Neural cell (in vitro differentiated cells): ENCODE data around the gene TMPRSS2. TPM values are rescaled to one million over a fixed set of nuclear protein-coding genes. Genes with fewer than 3 reads are reported as not detected.

ENCODE experiments used
- H2AFZ ChIP-seq: fragments of 200-600, 300-800 bp; sonication (generic), shearing (Covaris generic); 2 replicates; pipeline ENCODE4 v1.6.0; 2014; ENCODE audit warnings: low read depth, mild to moderate bottlenecking, antibody characterized with exemption, low read length, moderate library complexity
- H3F3A ChIP-seq: fragments of 200-600 bp; shearing (Covaris generic); 2 replicates; pipeline ENCODE4 v1.6.1; 2016; ENCODE audit warnings: mild to moderate bottlenecking, moderate library complexity, mixed read lengths, antibody characterized with exemption, low read length; ENCODE audit not compliant: insufficient read depth, poor library complexity, severe bottlenecking
- H3K27ac ChIP-seq: fragments of 200-600, 300-800 bp; sonication (generic), shearing (Covaris generic); 2 replicates; pipeline ENCODE4 v1.5.1; 2014; ENCODE audit warnings: mild to moderate bottlenecking, low read length, moderate library complexity
- H3K27me3 ChIP-seq: fragments of 300-800, 200-600 bp; sonication (generic), shearing (Covaris generic); 2 replicates; pipeline ENCODE4 v1.6.0; 2014; ENCODE audit warnings: mild to moderate bottlenecking, low read depth, low read length, moderate library complexity; ENCODE audit not compliant: insufficient read depth
- H3K36me3 ChIP-seq: fragments of 300-800, 200-600 bp; sonication (generic), shearing (Covaris generic); 2 replicates; pipeline ENCODE4 v1.5.1; 2014; ENCODE audit warnings: mild to moderate bottlenecking, antibody characterized with exemption, low read length, moderate library complexity; ENCODE audit not compliant: insufficient read depth
- H3K4me2 ChIP-seq: fragments of 300-800, 200-600 bp; sonication (generic), shearing (Covaris generic); 2 replicates; pipeline ENCODE4 v1.6.0; 2014; ENCODE audit warnings: mild to moderate bottlenecking, low read length
- H3K4me3 ChIP-seq: fragments of 300-800, 200-600 bp; sonication (generic), shearing (Covaris generic); 2 replicates; pipeline ENCODE4 v1.5.1; 2014; ENCODE audit warnings: mild to moderate bottlenecking, low read length, moderate library complexity
- H3K79me2 ChIP-seq: fragments of 200-600 bp; shearing (Covaris generic); replicated peaks from 2 replicates; pipeline ENCODE4 v1.6.0; 2014; ENCODE audit warnings: mild to moderate bottlenecking, low read length, moderate library complexity; ENCODE audit not compliant: insufficient read depth
- H3K9ac ChIP-seq: fragments of 300-800, 200-600 bp; sonication (generic), shearing (Covaris generic); 2 replicates; pipeline ENCODE4 v1.6.1; 2016; ENCODE audit warnings: mild to moderate bottlenecking, low read length, mixed read lengths
- H3K9me2 ChIP-seq: fragments of 200-600 bp; shearing (Covaris generic); 2 replicates; pipeline ENCODE4 v1.6.1; 2016; ENCODE audit warnings: mild to moderate bottlenecking, low read length, mixed read lengths; ENCODE audit not compliant: insufficient read depth
- H3K9me3 ChIP-seq: fragments of 200-600, 300-800 bp; sonication (generic), shearing (Covaris generic); 2 replicates; pipeline ENCODE4 v1.6.1; 2016; ENCODE audit warnings: mild to moderate bottlenecking, mixed run types, low read length, moderate library complexity, mixed read lengths
- H4K20me1 ChIP-seq: fragments of 200-600 bp; shearing (Covaris generic); 2 replicates; pipeline ENCODE4 v1.6.1; 2016; ENCODE audit warnings: mild to moderate bottlenecking, mixed run types; ENCODE audit not compliant: insufficient read depth
- CTCF ChIP-seq: fragments of 450-650 bp; IDR thresholded peaks from 2 replicates; pipeline ENCODE4 v1.5.1; 2014; ENCODE audit warnings: antibody characterized with exemption, mild to moderate bottlenecking, moderate library complexity; ENCODE audit not compliant: poor library complexity, severe bottlenecking
- EP300 ChIP-seq: fragments of 450-650 bp; conservative IDR thresholded peaks from 2 replicates; pipeline ENCODE4 v1.6.1; 2014; ENCODE audit warnings: antibody characterized with exemption, mild to moderate bottlenecking, moderate library complexity; ENCODE audit not compliant: poor library complexity, severe bottlenecking
- EZH2 ChIP-seq: fragments of 200-600, 300-800 bp; shearing (Covaris generic), sonication (generic); IDR thresholded peaks from 2 replicates; pipeline ENCODE4 v1.6.1; 2014; ENCODE audit warnings: antibody characterized with exemption, low read length, borderline replicate concordance, mild to moderate bottlenecking; ENCODE audit not compliant: insufficient read depth, poor library complexity, severe bottlenecking
- MXI1 ChIP-seq: fragments of 450-650 bp; conservative IDR thresholded peaks from 2 replicates; pipeline ENCODE4 v1.6.1; 2014; ENCODE audit warnings: antibody characterized with exemption, mild to moderate bottlenecking; ENCODE audit not compliant: poor library complexity, severe bottlenecking
- POLR2AphosphoS5 ChIP-seq: IDR thresholded peaks from 2 replicates; pipeline ENCODE4 v1.6.1; 2012
- RAD21 ChIP-seq: fragments of 450-650 bp; conservative IDR thresholded peaks from 2 replicates; pipeline ENCODE4 v1.6.1; 2014; ENCODE audit warnings: antibody characterized with exemption, mild to moderate bottlenecking, moderate library complexity
- REST ChIP-seq: IDR thresholded peaks from 2 replicates; pipeline ENCODE4 v1.6.1; 2012; ENCODE audit warnings: borderline replicate concordance
- SMC3 ChIP-seq: fragments of 450-650 bp; conservative IDR thresholded peaks from 2 replicates; pipeline ENCODE4 v1.6.1; 2014; ENCODE audit warnings: antibody characterized with exemption, mild to moderate bottlenecking, moderate library complexity; ENCODE audit not compliant: poor library complexity
- TAF1 ChIP-seq: IDR thresholded peaks from 2 replicates; pipeline ENCODE4 v1.6.1; 2012; ENCODE audit warnings: low read depth
- polyA plus RNA-seq: library from polyadenylated mRNA; depleted of rRNA; stranded (reverse); fragments of >200 nt; gene quantifications from 2 replicates; pipeline ENCODE4 v1.2.3, GENCODE V29; 2014

Gene TMPRSS2
- polyA plus RNA-seq, 1 donor from 2014 or later, result not detected

GRCh38 chr21:41460578-41461527 is 47.1 kb downstream of the TMPRSS2 start:
- H3K9me2 ChIP-seq, result no peaks in the 10 kb centered on the region
- no peaks in the 10 kb centered on the region for H3K79me2 ChIP-seq
- no peak overlapping the region for H2AFZ ChIP-seq
- TF ChIP-seq EP300, result no peak
- TF ChIP-seq MXI1, result no peak
- no peak for TF ChIP-seq SMC3
- TF ChIP-seq TAF1, result no peak
- TF ChIP-seq EZH2, result no peak
- no peak for TF ChIP-seq REST
- TF ChIP-seq POLR2AphosphoS5, result no peak
- TF ChIP-seq RAD21, result peak; percentile 40
- peak; percentile 52 for TF ChIP-seq CTCF
- no peaks in the 10 kb centered on the region for H3F3A ChIP-seq
- no peaks in the 10 kb centered on the region for H4K20me1 ChIP-seq
- H3K4me2 ChIP-seq, result no peak overlapping the region
- H3K27me3 ChIP-seq, result no peaks in the 10 kb centered on the region
- no peak overlapping the region for H3K27ac ChIP-seq
- no peaks in the 10 kb centered on the region for H3K9me3 ChIP-seq
- no peak overlapping the region for H3K4me3 ChIP-seq
- no peak overlapping the region for H3K9ac ChIP-seq
- no peaks in the 10 kb centered on the region for H3K36me3 ChIP-seq

GRCh38 chr21:41459884-41460534 is 47.9 kb downstream of the TMPRSS2 start:
- H3K4me3 ChIP-seq, result no peak overlapping the region
- H4K20me1 ChIP-seq, result no peaks in the 10 kb centered on the region
- no peak for TF ChIP-seq MXI1
- no peak for TF ChIP-seq TAF1
- no peak for TF ChIP-seq RAD21
- TF ChIP-seq EP300, result no peak
- no peak for TF ChIP-seq REST
- TF ChIP-seq SMC3, result no peak
- no peak for TF ChIP-seq EZH2
- TF ChIP-seq CTCF, result no peak
- no peak for TF ChIP-seq POLR2AphosphoS5
- H3K27ac ChIP-seq, result no peak overlapping the region
- H3F3A ChIP-seq, result no peaks in the 10 kb centered on the region
- no peaks in the 10 kb centered on the region for H3K79me2 ChIP-seq
- no peak overlapping the region for H3K9ac ChIP-seq
- H3K9me3 ChIP-seq, result no peaks in the 10 kb centered on the region
- no peaks in the 10 kb centered on the region for H3K9me2 ChIP-seq
- H2AFZ ChIP-seq, result no peak overlapping the region
- no peak overlapping the region for H3K4me2 ChIP-seq
- no peaks in the 10 kb centered on the region for H3K36me3 ChIP-seq
- no peaks in the 10 kb centered on the region for H3K27me3 ChIP-seq
